GM12878 (cell line): Measurements from ENCODE around the gene PPP6R1. TPM values are rescaled to one million over a fixed set of nuclear protein-coding genes. Genes with fewer than 3 reads are reported as not detected.

Experiments
- CHD4 ChIP-seq: fragments of 200-600 bp; sonication (generic); IDR thresholded peaks from 2 replicates; pipeline ENCODE4 v1.6.1; 2016; ENCODE audit warnings: mild to moderate bottlenecking
- EP300 ChIP-seq, 2 experiments: fragments of 150-350 bp in 1 of 2; IDR thresholded peaks; 2 replicates each; pipeline ENCODE4 v1.6.1; 2011 to 2012; ENCODE audit warnings: low read depth in 2 of 2, low read length in 2 of 2, borderline replicate concordance in 1 of 2, improper control_type of control experiment in 1 of 2, inconsistent platforms in 1 of 2; ENCODE audit not compliant: control insufficient read depth in 1 of 2
- GATAD2B ChIP-seq: fragments of 450-650 bp; conservative IDR thresholded peaks from 2 replicates; pipeline ENCODE4 v1.6.1; 2017; ENCODE audit warnings: low read depth, mild to moderate bottlenecking, moderate library complexity
- IKZF2 ChIP-seq, 2 experiments: fragments of 450-650 bp; IDR thresholded peaks; 2 replicates each; pipeline ENCODE4 v1.6.1; 2017; ENCODE audit warnings: mild to moderate bottlenecking in 2 of 2, moderate library complexity in 2 of 2
- JUNB ChIP-seq: IDR thresholded peaks from 2 replicates; pipeline ENCODE4 v1.6.1; 2016; ENCODE audit warnings: antibody characterized with exemption, mild to moderate bottlenecking
- NFYB ChIP-seq: IDR thresholded peaks from 2 replicates; pipeline ENCODE4 v1.6.1; 2011; ENCODE audit warnings: low read depth, mild to moderate bottlenecking, low read length, improper control_type of control experiment, moderate library complexity; ENCODE audit not compliant: insufficient read depth
- PML ChIP-seq: IDR thresholded peaks from 2 replicates; pipeline ENCODE4 v1.6.1; 2012; ENCODE audit warnings: low read length, inconsistent platforms
- RCOR1 ChIP-seq: conservative IDR thresholded peaks from 2 replicates; pipeline ENCODE4 v1.6.1; 2012; ENCODE audit warnings: low read depth, low read length, improper control_type of control experiment
- RFX5 ChIP-seq: IDR thresholded peaks from 2 replicates; pipeline ENCODE4 v1.6.1; 2011; ENCODE audit warnings: low read depth, low read length, improper control_type of control experiment
- SMAD1 ChIP-seq: fragments of 450-650 bp; IDR thresholded peaks from 2 replicates; pipeline ENCODE4 v1.6.1; 2018; ENCODE audit warnings: mild to moderate bottlenecking, low read depth; ENCODE audit not compliant: partially characterized antibody
- SMAD5 ChIP-seq: IDR thresholded peaks from 2 replicates; pipeline ENCODE4 v1.6.1; 2016; ENCODE audit warnings: antibody characterized with exemption, low read depth
- TBL1XR1 ChIP-seq: IDR thresholded peaks from 2 replicates; pipeline ENCODE4 v1.6.1; 2012; ENCODE audit warnings: low read depth, low read length, improper control_type of control experiment
- ZSCAN29 ChIP-seq: fragments of 450-650 bp; IDR thresholded peaks from 2 replicates; pipeline ENCODE4 v1.6.1; 2017; ENCODE audit warnings: mild to moderate bottlenecking, moderate library complexity
- polyA plus RNA-seq, 11 experiments: library from polyadenylated mRNA; depleted of rRNA in 4 of 11; unstranded in 6 of 11; stranded (reverse) in 5 of 11; fragments of >200 nt; fragmentation: Nextera tagmentation in 4 of 11; fragmentation: Illumina TruSeq in 1 of 11; extraction: Ambion mirVana in 4 of 11; extraction: Trizol in 1 of 11; gene quantifications; 1 replicate in 1 of 11; 2 replicates in 10 of 11; pipeline versions ENCODE4 v1.2.1 to v1.2.3, GENCODE V29; 2011 to 2016; ENCODE audit warnings: inconsistent platforms in 2 of 11, missing spikeins in 2 of 11, low read depth in 1 of 11
- total RNA-seq, 4 experiments: library from RNA; depleted of rRNA in 3 of 4; stranded (reverse); fragments of >200 nt in 3 of 4; fragmentation: Illumina TruSeq in 1 of 4; extraction: Trizol in 1 of 4; gene quantifications; 2 replicates each; pipeline versions ENCODE4 v1.2.1 to v1.2.3, GENCODE V29; 2013 to 2021
- TF ChIP-seq, protein P1 (sequence below): fragments of 450-650 bp; formaldehyde crosslinking; IDR thresholded peaks from 2 replicates; pipeline ENCODE4 v1.4.0; 2020; ENCODE audit warnings: mild to moderate bottlenecking, moderate library complexity
- TF ChIP-seq, protein P2 (sequence below): IDR thresholded peaks from 2 replicates; pipeline ENCODE4 v1.6.1; 2011; ENCODE audit warnings: mild to moderate bottlenecking, low read depth, low read length, moderate library complexity; ENCODE audit not compliant: insufficient replicate concordance
- TF ChIP-seq, protein P3 (sequence below): fragments of 450-650 bp; IDR thresholded peaks from 2 replicates; pipeline ENCODE4 v1.6.1; 2017; ENCODE audit warnings: low read depth, mild to moderate bottlenecking, moderate library complexity
- TF ChIP-seq, protein P4 (sequence below): IDR thresholded peaks from 2 replicates; pipeline ENCODE4 v1.6.1; 2011; ENCODE audit warnings: borderline replicate concordance, low read depth, mild to moderate bottlenecking, moderate library complexity, low read length; ENCODE audit not compliant: insufficient read depth, poor library complexity, severe bottlenecking
- TF ChIP-seq, protein P5 (sequence below): IDR thresholded peaks from 2 replicates; pipeline ENCODE4 v1.6.1; 2011; ENCODE audit warnings: borderline replicate concordance, low read depth, mild to moderate bottlenecking, moderate library complexity, mixed read lengths, low read length; ENCODE audit not compliant: insufficient read depth; ENCODE audit errors: extremely low read length
- TF ChIP-seq, protein P6 (sequence below): IDR thresholded peaks from 2 replicates; pipeline ENCODE4 v1.6.1; 2012; ENCODE audit warnings: low read depth, low read length, improper control_type of control experiment

The PPP6R1 gene
- total and polyA plus RNA-seq, 10 of the 15 experiments (the other 5 are each of a cell fraction or from before 2014, with no cell fraction given), result 0.80 to 173 (median 63.7) TPM

- peak; percentile 43; the same call in 1 of the 2 replicates for TF ChIP-seq JUNB
- TF ChIP-seq, protein P1, sequence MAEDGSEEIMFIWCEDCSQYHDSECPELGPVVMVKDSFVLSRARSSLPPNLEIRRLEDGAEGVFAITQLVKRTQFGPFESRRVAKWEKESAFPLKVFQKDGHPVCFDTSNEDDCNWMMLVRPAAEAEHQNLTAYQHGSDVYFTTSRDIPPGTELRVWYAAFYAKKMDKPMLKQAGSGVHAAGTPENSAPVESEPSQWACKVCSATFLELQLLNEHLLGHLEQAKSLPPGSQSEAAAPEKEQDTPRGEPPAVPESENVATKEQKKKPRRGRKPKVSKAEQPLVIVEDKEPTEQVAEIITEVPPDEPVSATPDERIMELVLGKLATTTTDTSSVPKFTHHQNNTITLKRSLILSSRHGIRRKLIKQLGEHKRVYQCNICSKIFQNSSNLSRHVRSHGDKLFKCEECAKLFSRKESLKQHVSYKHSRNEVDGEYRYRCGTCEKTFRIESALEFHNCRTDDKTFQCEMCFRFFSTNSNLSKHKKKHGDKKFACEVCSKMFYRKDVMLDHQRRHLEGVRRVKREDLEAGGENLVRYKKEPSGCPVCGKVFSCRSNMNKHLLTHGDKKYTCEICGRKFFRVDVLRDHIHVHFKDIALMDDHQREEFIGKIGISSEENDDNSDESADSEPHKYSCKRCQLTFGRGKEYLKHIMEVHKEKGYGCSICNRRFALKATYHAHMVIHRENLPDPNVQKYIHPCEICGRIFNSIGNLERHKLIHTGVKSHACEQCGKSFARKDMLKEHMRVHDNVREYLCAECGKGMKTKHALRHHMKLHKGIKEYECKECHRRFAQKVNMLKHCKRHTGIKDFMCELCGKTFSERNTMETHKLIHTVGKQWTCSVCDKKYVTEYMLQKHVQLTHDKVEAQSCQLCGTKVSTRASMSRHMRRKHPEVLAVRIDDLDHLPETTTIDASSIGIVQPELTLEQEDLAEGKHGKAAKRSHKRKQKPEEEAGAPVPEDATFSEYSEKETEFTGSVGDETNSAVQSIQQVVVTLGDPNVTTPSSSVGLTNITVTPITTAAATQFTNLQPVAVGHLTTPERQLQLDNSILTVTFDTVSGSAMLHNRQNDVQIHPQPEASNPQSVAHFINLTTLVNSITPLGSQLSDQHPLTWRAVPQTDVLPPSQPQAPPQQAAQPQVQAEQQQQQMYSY, result no peak
- TF ChIP-seq GATAD2B, result peak; percentile 85
- TF ChIP-seq, protein P2, sequence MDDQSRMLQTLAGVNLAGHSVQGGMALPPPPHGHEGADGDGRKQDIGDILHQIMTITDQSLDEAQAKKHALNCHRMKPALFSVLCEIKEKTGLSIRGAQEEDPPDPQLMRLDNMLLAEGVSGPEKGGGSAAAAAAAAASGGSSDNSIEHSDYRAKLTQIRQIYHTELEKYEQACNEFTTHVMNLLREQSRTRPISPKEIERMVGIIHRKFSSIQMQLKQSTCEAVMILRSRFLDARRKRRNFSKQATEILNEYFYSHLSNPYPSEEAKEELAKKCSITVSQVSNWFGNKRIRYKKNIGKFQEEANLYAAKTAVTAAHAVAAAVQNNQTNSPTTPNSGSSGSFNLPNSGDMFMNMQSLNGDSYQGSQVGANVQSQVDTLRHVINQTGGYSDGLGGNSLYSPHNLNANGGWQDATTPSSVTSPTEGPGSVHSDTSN, result peak; percentile 43
- no peak for TF ChIP-seq CHD4
- peak; percentile 28 to 41; a peak in 1 of 4 replicates for TF ChIP-seq IKZF2 (IDR thresholded peaks at IDR 0.05)
- TF ChIP-seq, protein P3, sequence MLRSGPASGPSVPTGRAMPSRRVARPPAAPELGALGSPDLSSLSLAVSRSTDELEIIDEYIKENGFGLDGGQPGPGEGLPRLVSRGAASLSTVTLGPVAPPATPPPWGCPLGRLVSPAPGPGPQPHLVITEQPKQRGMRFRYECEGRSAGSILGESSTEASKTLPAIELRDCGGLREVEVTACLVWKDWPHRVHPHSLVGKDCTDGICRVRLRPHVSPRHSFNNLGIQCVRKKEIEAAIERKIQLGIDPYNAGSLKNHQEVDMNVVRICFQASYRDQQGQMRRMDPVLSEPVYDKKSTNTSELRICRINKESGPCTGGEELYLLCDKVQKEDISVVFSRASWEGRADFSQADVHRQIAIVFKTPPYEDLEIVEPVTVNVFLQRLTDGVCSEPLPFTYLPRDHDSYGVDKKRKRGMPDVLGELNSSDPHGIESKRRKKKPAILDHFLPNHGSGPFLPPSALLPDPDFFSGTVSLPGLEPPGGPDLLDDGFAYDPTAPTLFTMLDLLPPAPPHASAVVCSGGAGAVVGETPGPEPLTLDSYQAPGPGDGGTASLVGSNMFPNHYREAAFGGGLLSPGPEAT, result peak; percentile 58; the same call in 1 of the 2 replicates
- no peak for TF ChIP-seq SMAD1
- TF ChIP-seq ZSCAN29, result no peak
- 0 out of 4 replicates have a peak, but pooled peaks of 1 of the 2 experiments have one; percentile 25 for TF ChIP-seq EP300 (IDR thresholded peaks at IDR 0.05; ENCODE audit: borderline replicate concordance in 1 of 2, control insufficient read depth in 1 of 2, low read depth in 2 of 2, low read length in 2 of 2)
- TF ChIP-seq, protein P4, sequence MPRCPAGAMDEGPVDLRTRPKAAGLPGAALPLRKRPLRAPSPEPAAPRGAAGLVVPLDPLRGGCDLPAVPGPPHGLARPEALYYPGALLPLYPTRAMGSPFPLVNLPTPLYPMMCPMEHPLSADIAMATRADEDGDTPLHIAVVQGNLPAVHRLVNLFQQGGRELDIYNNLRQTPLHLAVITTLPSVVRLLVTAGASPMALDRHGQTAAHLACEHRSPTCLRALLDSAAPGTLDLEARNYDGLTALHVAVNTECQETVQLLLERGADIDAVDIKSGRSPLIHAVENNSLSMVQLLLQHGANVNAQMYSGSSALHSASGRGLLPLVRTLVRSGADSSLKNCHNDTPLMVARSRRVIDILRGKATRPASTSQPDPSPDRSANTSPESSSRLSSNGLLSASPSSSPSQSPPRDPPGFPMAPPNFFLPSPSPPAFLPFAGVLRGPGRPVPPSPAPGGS, result peak; percentile 47
- TF ChIP-seq, protein P5, sequence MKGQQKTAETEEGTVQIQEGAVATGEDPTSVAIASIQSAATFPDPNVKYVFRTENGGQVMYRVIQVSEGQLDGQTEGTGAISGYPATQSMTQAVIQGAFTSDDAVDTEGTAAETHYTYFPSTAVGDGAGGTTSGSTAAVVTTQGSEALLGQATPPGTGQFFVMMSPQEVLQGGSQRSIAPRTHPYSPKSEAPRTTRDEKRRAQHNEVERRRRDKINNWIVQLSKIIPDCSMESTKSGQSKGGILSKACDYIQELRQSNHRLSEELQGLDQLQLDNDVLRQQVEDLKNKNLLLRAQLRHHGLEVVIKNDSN, result no peak
- TF ChIP-seq PML, result peak; percentile 67; the same call in 1 of the 2 replicates
- TF ChIP-seq RFX5, result 0 out of 2 replicates have a peak, but pooled peaks have one; percentile 9
- peak; percentile 51; the same call in 1 of the 2 replicates for TF ChIP-seq SMAD5
- TF ChIP-seq NFYB, result no peak
- TF ChIP-seq TBL1XR1, result no peak
- TF ChIP-seq, protein P6, sequence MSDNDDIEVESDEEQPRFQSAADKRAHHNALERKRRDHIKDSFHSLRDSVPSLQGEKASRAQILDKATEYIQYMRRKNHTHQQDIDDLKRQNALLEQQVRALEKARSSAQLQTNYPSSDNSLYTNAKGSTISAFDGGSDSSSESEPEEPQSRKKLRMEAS, result peak; percentile 73
- TF ChIP-seq RCOR1, result no peak
Measured at GRCh38 chr19:55253842-55254624, 4.8 kb downstream of the PPP6R1 start (continued).
